PC-3 (cell line): Measurements from ENCODE around the gene USP12. TPM values are rescaled to one million over a fixed set of nuclear protein-coding genes. Genes with fewer than 3 reads are reported as not detected.
A peak's percentile ranks its signal among the peaks of the same experiment; 100 is the strongest.

ENCODE experiments used
- ATAC-seq: fragments of 200-7000 bp; cut with Tn5 transposase; 2 replicates; pipeline ENCODE4 v1.9.1; 2020; ENCODE audit warnings: mild to moderate bottlenecking, moderate library complexity
- BruUV-seq: library from RNA; stranded (reverse); fragments of 400-500 nt; replicated peaks from 2 replicates; lab custom pipeline; 2021; lab: Mats Ljungman, UMichigan
- CTCF ChIA-PET: fragments of 300-600 bp; sonication (Branson Sonifier 250); formaldehyde crosslinking; loops from one replicate; lab custom pipeline; 2022; ENCODE audit warnings: antibody characterized with exemption; lab: Charles Lee
- POLR2A ChIA-PET: fragments of 300-600 bp; sonication (Branson Sonifier 250); formaldehyde crosslinking; loops from one replicate; lab custom pipeline; 2022; ENCODE audit warnings: antibody characterized with exemption; ENCODE audit not compliant: unreplicated experiment; lab: Charles Lee
- DNase-seq: peaks from one replicate; pipeline ENCODE4 v3.0.0-alpha.2; 2015
- H2AFZ ChIP-seq: fragments of 300-600 bp; sonication (generic); 2 replicates; pipeline ENCODE4 v1.6.0; 2016; ENCODE audit warnings: antibody characterized with exemption, low read length
- H3F3A ChIP-seq: fragments of 300-600 bp; sonication (generic); one replicate; pipeline ENCODE4 v1.6.0; 2017; ENCODE audit warnings: antibody characterized with exemption, low read length, control low read depth, mild to moderate bottlenecking; ENCODE audit not compliant: unreplicated experiment
- H3K27ac ChIP-seq: fragments of 300-600 bp; sonication (generic); 2 replicates; pipeline ENCODE4 v1.5.1; 2016; ENCODE audit warnings: mild to moderate bottlenecking, low read length
- H3K27me3 ChIP-seq: fragments of 300-600 bp; sonication (generic); 2 replicates; pipeline ENCODE4 v1.6.1; 2016; ENCODE audit warnings: low read length, mixed read lengths
- H3K36me3 ChIP-seq: fragments of 300-600 bp; sonication (generic); 2 replicates; pipeline ENCODE4 v1.6.1; 2016; ENCODE audit warnings: low read depth, mixed run types, low read length, mixed read lengths
- H3K4me1 ChIP-seq: fragments of 300-600 bp; sonication (generic); 2 replicates; pipeline ENCODE4 v1.5.1; 2016; ENCODE audit warnings: low read length; ENCODE audit not compliant: insufficient read depth
- H3K4me2 ChIP-seq: fragments of 300-600 bp; sonication (generic); 2 replicates; pipeline ENCODE4 v1.6.0; 2016; ENCODE audit warnings: low read length
- H3K4me3 ChIP-seq: fragments of 300-600 bp; sonication (generic); 2 replicates; pipeline ENCODE4 v1.5.1; 2016; ENCODE audit warnings: mild to moderate bottlenecking, low read length, mixed read lengths
- H3K79me2 ChIP-seq: fragments of 300-600 bp; sonication (generic); 2 replicates; pipeline ENCODE4 v1.6.1; 2017; ENCODE audit warnings: low read length, mixed read lengths
- H3K9ac ChIP-seq: fragments of 300-600 bp; sonication (generic); 2 replicates; pipeline ENCODE4 v1.6.0; 2016; ENCODE audit warnings: mild to moderate bottlenecking, low read length
- H3K9me2 ChIP-seq: fragments of 300-600 bp; sonication (generic); replicated peaks from 2 replicates; pipeline ENCODE4 v1.6.1; 2016; ENCODE audit warnings: mixed run types, low read length, mixed read lengths
- H3K9me3 ChIP-seq: fragments of 300-600 bp; sonication (generic); 2 replicates; pipeline ENCODE4 v1.6.1; 2016; ENCODE audit warnings: low read length, mixed read lengths
- H4K20me1 ChIP-seq: fragments of 300-600 bp; sonication (generic); 2 replicates; pipeline ENCODE4 v1.6.1; 2016; ENCODE audit warnings: low read length, mixed read lengths
- EZH2 ChIP-seq: fragments of 300-600 bp; sonication (generic); IDR thresholded peaks from one replicate; pipeline ENCODE4 v1.6.1; 2017; ENCODE audit warnings: antibody characterized with exemption, mild to moderate bottlenecking, low read length; ENCODE audit not compliant: unreplicated experiment
- EZH2phosphoT487 ChIP-seq: fragments of 300-600 bp; sonication (generic); IDR thresholded peaks from 2 replicates; pipeline ENCODE4 v1.6.1; 2018; ENCODE audit warnings: mild to moderate bottlenecking, antibody characterized with exemption, low read length, borderline replicate concordance
- intact Hi-C: fragments of 100-400 bp; cut with micrococcal nuclease; formaldehyde crosslinking; loops from 2 replicates; pipeline ENCODE4 v1.9.0; 2023
- total RNA-seq: library from RNA; depleted of rRNA; stranded (reverse); fragments of >200 nt; gene quantifications from 2 replicates; pipeline ENCODE4 v1.2.3, GENCODE V29; 2014
- TF ChIP-seq, protein P1 (sequence below): fragments of 300-600 bp; sonication (generic); conservative IDR thresholded peaks from 2 replicates; pipeline ENCODE4 v1.5.1; 2017; ENCODE audit warnings: antibody characterized with exemption, low read depth, mild to moderate bottlenecking, low read length

Gene USP12
- total RNA-seq, 1 experiment from 2014 or later: 24.2 TPM

GRCh38 chr13:27034678-27035111 is 136.9 kb downstream of the USP12 start:
- TF ChIP-seq, protein P1, sequence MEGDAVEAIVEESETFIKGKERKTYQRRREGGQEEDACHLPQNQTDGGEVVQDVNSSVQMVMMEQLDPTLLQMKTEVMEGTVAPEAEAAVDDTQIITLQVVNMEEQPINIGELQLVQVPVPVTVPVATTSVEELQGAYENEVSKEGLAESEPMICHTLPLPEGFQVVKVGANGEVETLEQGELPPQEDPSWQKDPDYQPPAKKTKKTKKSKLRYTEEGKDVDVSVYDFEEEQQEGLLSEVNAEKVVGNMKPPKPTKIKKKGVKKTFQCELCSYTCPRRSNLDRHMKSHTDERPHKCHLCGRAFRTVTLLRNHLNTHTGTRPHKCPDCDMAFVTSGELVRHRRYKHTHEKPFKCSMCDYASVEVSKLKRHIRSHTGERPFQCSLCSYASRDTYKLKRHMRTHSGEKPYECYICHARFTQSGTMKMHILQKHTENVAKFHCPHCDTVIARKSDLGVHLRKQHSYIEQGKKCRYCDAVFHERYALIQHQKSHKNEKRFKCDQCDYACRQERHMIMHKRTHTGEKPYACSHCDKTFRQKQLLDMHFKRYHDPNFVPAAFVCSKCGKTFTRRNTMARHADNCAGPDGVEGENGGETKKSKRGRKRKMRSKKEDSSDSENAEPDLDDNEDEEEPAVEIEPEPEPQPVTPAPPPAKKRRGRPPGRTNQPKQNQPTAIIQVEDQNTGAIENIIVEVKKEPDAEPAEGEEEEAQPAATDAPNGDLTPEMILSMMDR: no peak
- TF ChIP-seq EZH2phosphoT487 (no peak), EZH2 (no peak)
- ChIA-PET CTCF (interaction anchor here (1.2 kb wide), 1 partner anchor 11 kb away, joined by 3 read pairs; no protein-coding TSS in a partner anchor), POLR2A (no interaction called here)
- H3K4me1 ChIP-seq: peaks cover 45% of the 10 kb centered on the region
- no peaks in the 10 kb centered on the region for H3K9me3 ChIP-seq
- ATAC-seq (no peak), DNase-seq (no peak)
- no peak overlapping the region for H3K9ac ChIP-seq
- H3K79me2 ChIP-seq: no peaks in the 10 kb centered on the region
- H3K27me3 ChIP-seq: no peaks in the 10 kb centered on the region
- no peak overlapping the region for H3K27ac ChIP-seq
- no peak overlapping the region for H3K4me2 ChIP-seq
- intact Hi-C loops: no loop called here
- H2AFZ ChIP-seq: no peak overlapping the region
- H3K4me3 ChIP-seq: no peak overlapping the region
- no peaks in the 10 kb centered on the region for H3F3A ChIP-seq
- no peaks in the 10 kb centered on the region for H3K9me2 ChIP-seq
- no TSS peak for BruUV-seq
- no peaks in the 10 kb centered on the region for H3K36me3 ChIP-seq
- H4K20me1 ChIP-seq: no peaks in the 10 kb centered on the region

GRCh38 chr13:27028683-27029480 is 142.7 kb downstream of the USP12 start:
- Histone ChIP-seq H3K79me2 (no peaks in the 10 kb centered on the region), H2AFZ (no peak overlapping the region), H3K9me3 (no peaks in the 10 kb centered on the region), H3K27ac (peak overlapping the region; percentile 47), H4K20me1 (no peaks in the 10 kb centered on the region), H3K9ac (no peak overlapping the region), H3K9me2 (no peaks in the 10 kb centered on the region), H3K36me3 (no peaks in the 10 kb centered on the region), H3K4me3 (no peak overlapping the region), H3K4me2 (peak overlapping the region; percentile 36), H3K4me1 (peaks cover 30% of the 10 kb centered on the region), H3F3A (no peaks in the 10 kb centered on the region), H3K27me3 (no peaks in the 10 kb centered on the region)
- intact Hi-C loops: no loop called here
- CTCF ChIA-PET: no interaction called here
- TF ChIP-seq, protein P1: no peak
- no peak for TF ChIP-seq EZH2
- TF ChIP-seq EZH2phosphoT487: no peak
- BruUV-seq: no TSS peak
- ATAC-seq (peak; percentile 37), DNase-seq (peak; percentile 56)
- POLR2A ChIA-PET: no interaction called here

GRCh38 chr13:27027086-27027667 is 144.4 kb downstream of the USP12 start:
- no peak overlapping the region for H3K9ac ChIP-seq
- H3K79me2 ChIP-seq: no peaks in the 10 kb centered on the region
- CTCF ChIA-PET: no interaction called here
- no peak for DNase-seq
- peaks cover 6% of the 10 kb centered on the region for H3F3A ChIP-seq
- no peak overlapping the region for H2AFZ ChIP-seq
- POLR2A ChIA-PET: no interaction called here
- H3K4me3 ChIP-seq: no peak overlapping the region
- no TSS peak for BruUV-seq
- no peaks in the 10 kb centered on the region for H3K27me3 ChIP-seq
- peaks cover 48% of the 10 kb centered on the region for H3K4me1 ChIP-seq
- no peaks in the 10 kb centered on the region for H4K20me1 ChIP-seq
- no peak overlapping the region for H3K4me2 ChIP-seq
- no peaks in the 10 kb centered on the region for H3K36me3 ChIP-seq
- H3K9me3 ChIP-seq: no peaks in the 10 kb centered on the region
- no peak for ATAC-seq
- intact Hi-C loops: no loop called here
- TF ChIP-seq EZH2phosphoT487 (no peak), EZH2 (no peak)
- TF ChIP-seq, protein P1: no peak
- no peak overlapping the region for H3K27ac ChIP-seq
- no peaks in the 10 kb centered on the region for H3K9me2 ChIP-seq
